ENCODE results near the gene LMNB1.
"Not testable (repeated sequence)": the region's sequence is repeated elsewhere in the genome, so short reads cannot be mapped to it uniquely, and the experiment has no call there.

LMNB1 gene

DNA sequence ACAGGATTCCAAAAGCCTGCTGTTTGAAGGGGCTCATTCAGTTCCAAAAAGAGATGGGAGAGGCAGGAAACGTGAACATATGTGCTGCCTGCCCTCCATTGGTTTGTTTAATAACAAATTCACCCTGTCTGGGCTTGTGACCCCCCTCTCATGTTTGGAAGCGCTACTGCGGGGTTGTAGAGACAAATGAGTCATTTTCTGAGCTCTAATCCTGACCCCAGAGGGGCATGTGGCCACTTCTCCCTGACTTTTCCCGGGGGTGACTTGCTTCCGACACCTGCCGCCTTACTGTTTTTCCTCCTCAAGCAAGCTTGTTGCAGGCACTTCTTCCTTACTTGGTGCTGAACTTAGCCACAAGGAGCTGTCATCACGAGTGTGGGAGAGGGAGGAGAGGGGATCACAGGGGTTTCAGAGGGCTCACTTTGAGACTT is 75.9 kb downstream of the LMNB1 start:
- H3K4me1 ChIP-seq (ENCODE audit: low read depth, poor library complexity, severe bottlenecking), result no peaks in the 10 kb centered on the region
- H3K79me2 ChIP-seq (ENCODE audit: insufficient read depth, low read depth), result no peaks in the 10 kb centered on the region
- H3K36me3 ChIP-seq (ENCODE audit: insufficient read depth), result no peaks in the 10 kb centered on the region
- no peak overlapping the region for H3K9ac ChIP-seq
- H3K4me3 ChIP-seq (IDR thresholded peaks at IDR 0.05; ENCODE audit: insufficient read depth, low read depth, low read length), result no peak overlapping the region
- no peaks in the 10 kb centered on the region for H3K27me3 ChIP-seq (ENCODE audit: insufficient read depth, low read depth)
- no peak overlapping the region for H3K4me2 ChIP-seq
- TF ChIP-seq, protein P1, sequence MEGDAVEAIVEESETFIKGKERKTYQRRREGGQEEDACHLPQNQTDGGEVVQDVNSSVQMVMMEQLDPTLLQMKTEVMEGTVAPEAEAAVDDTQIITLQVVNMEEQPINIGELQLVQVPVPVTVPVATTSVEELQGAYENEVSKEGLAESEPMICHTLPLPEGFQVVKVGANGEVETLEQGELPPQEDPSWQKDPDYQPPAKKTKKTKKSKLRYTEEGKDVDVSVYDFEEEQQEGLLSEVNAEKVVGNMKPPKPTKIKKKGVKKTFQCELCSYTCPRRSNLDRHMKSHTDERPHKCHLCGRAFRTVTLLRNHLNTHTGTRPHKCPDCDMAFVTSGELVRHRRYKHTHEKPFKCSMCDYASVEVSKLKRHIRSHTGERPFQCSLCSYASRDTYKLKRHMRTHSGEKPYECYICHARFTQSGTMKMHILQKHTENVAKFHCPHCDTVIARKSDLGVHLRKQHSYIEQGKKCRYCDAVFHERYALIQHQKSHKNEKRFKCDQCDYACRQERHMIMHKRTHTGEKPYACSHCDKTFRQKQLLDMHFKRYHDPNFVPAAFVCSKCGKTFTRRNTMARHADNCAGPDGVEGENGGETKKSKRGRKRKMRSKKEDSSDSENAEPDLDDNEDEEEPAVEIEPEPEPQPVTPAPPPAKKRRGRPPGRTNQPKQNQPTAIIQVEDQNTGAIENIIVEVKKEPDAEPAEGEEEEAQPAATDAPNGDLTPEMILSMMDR (conservative IDR thresholded peaks at IDR 0.05; ENCODE audit: low read depth, low read length), result no peak
- H4K20me1 ChIP-seq (ENCODE audit: insufficient read depth), result no peaks in the 10 kb centered on the region
- no peak overlapping the region for H3K27ac ChIP-seq
- H2AFZ ChIP-seq (ENCODE audit: low read depth), result no peak overlapping the region

DNA sequence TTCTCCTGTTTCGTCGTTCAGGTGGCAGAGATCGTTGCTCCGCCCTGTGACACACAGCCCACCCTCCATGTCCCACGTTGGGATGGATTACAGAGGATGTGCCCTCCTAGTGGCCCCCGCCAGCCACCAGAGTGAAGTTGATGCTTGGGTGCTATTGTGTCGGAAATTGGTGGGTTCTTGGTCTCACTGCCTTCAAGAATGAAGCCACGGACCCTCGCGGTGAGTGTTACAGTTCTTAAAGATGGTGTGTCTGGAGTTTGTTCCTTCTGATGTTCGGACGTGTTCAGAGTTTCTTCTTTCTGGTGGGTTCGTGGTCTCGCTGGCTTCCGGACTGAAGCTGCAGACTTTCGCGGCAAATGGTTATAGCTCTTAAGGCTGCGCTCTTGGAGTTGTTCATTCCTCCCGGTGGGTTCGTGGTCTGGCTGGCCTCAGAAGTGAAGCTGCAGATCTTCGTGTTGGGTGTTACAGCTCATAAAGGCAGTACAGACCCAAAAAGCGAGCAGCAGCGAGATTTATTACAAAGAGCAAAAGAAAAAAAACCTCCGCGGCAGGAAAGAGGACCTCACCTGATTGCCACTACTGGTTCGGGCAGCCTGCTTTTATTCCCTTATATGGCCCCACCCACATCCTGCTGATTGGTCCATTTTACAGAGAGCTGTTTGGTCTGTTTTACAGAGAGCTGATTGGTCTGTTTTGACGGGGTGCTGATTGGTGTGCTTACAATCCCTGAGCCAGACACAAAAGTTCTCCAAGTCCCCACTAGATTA is 76.8 kb downstream of the LMNB1 start:
- H3K9ac ChIP-seq; H3K4me2 ChIP-seq; H4K20me1 ChIP-seq (ENCODE audit: insufficient read depth); H3K4me3 ChIP-seq (IDR thresholded peaks at IDR 0.05; ENCODE audit: insufficient read depth, low read depth, low read length); H2AFZ ChIP-seq (ENCODE audit: low read depth); H3K79me2 ChIP-seq (ENCODE audit: insufficient read depth, low read depth); H3K36me3 ChIP-seq (ENCODE audit: insufficient read depth); H3K27me3 ChIP-seq (ENCODE audit: insufficient read depth, low read depth); H3K4me1 ChIP-seq (ENCODE audit: low read depth, poor library complexity, severe bottlenecking); H3K27ac ChIP-seq: not testable (repeated sequence)

DNA sequence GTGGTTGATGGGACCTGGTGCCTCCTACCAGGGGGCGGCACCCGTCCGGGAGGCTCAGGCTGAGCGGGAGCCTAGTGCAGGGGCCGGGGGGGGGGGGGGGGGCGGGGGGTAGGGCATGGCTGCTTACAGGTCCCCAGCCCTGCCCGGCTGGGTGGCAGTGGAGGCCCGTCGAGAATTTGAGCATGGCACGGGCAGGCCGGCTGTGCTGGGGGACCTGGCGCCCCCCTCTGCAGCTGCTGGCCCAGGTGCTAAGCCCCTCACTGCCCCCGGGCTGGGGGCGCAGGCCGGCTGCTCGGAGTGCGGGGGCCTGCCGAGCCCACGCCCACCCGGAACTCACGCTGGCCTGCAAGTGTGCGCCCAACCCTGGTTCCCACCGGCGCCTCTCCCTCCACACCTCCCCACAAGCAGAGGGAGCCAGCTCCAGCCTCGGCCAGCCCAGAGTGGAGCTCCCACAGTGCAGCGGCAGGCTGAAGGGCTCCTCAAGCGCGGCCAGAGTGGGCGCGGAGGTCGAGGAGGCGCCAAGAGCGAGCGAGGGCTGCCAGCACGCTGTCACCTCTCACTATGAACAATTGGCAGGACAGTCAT is 77.7 kb downstream of the LMNB1 start:
- no peaks in the 10 kb centered on the region for H3K27me3 ChIP-seq (ENCODE audit: insufficient read depth, low read depth)
- no peak overlapping the region for H3K4me3 ChIP-seq (IDR thresholded peaks at IDR 0.05; ENCODE audit: insufficient read depth, low read depth, low read length)
- no peaks in the 10 kb centered on the region for H3K4me1 ChIP-seq (ENCODE audit: low read depth, poor library complexity, severe bottlenecking)
- no peak overlapping the region for H3K4me2 ChIP-seq
- H2AFZ ChIP-seq (ENCODE audit: low read depth), result no peak overlapping the region
- TF ChIP-seq, protein P1 (conservative IDR thresholded peaks at IDR 0.05; ENCODE audit: low read depth, low read length), result no peak
- H3K36me3 ChIP-seq (ENCODE audit: insufficient read depth), result no peaks in the 10 kb centered on the region
- H3K79me2 ChIP-seq (ENCODE audit: insufficient read depth, low read depth), result no peaks in the 10 kb centered on the region
- no peaks in the 10 kb centered on the region for H4K20me1 ChIP-seq (ENCODE audit: insufficient read depth)
- no peak overlapping the region for H3K9ac ChIP-seq
- H3K27ac ChIP-seq, result no peak overlapping the region

DNA sequence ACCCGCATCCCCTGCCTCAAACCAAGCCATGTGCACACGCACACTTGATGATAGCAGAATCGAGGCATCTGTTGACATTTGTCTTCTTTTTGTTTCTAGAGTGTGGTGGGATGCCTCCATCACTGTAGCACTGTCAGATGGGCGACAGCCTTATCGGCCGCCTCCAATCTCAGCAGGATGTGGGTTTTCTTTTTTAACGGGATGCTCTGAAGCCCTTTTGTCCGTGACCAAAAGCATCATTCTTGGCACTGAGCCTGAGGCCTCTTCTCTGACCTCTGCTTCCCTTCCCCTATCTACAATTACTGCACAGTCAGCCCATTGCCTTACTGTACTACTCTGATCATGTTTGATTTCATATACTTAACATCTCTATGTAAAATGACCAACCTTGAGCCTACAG is 78.3 kb downstream of the LMNB1 start:
- no peak overlapping the region for H3K4me2 ChIP-seq
- H3K9ac ChIP-seq, result no peak overlapping the region
- H3K27ac ChIP-seq, result no peak overlapping the region
- no peaks in the 10 kb centered on the region for H3K36me3 ChIP-seq (ENCODE audit: insufficient read depth)
- TF ChIP-seq, protein P1 (conservative IDR thresholded peaks at IDR 0.05; ENCODE audit: low read depth, low read length), result no peak
- no peaks in the 10 kb centered on the region for H4K20me1 ChIP-seq (ENCODE audit: insufficient read depth)
- H3K4me1 ChIP-seq (ENCODE audit: low read depth, poor library complexity, severe bottlenecking), result no peaks in the 10 kb centered on the region
- H2AFZ ChIP-seq (ENCODE audit: low read depth), result no peak overlapping the region
- no peaks in the 10 kb centered on the region for H3K79me2 ChIP-seq (ENCODE audit: insufficient read depth, low read depth)
- H3K27me3 ChIP-seq (ENCODE audit: insufficient read depth, low read depth), result no peaks in the 10 kb centered on the region
- no peak overlapping the region for H3K4me3 ChIP-seq (IDR thresholded peaks at IDR 0.05; ENCODE audit: insufficient read depth, low read depth, low read length)
